GM12865 (cell line): Measurements from ENCODE around the gene FUNDC1.
"Not testable (repeated sequence)": the region's sequence is repeated elsewhere in the genome, so short reads cannot be mapped to it uniquely, and the experiment has no call there.

Experiments
- DNase-seq: peaks from one replicate; pipeline ENCODE4 v3.0.0; 2010; ENCODE audit warnings: low read depth
- H3K4me3 ChIP-seq: 2 replicates; pipeline ENCODE4 v1.5.1; 2011; ENCODE audit warnings: mild to moderate bottlenecking, low read depth, low read length, control low read depth
- CTCF ChIP-seq: IDR thresholded peaks from 2 replicates; pipeline ENCODE4 v1.5.1; 2011; ENCODE audit warnings: low read length, control low read depth, low read depth, inconsistent platforms; ENCODE audit not compliant: insufficient read depth; ENCODE audit errors: missing control alignments

Gene FUNDC1

GRCh38 chrX:44568196-44568595 is 25.5 kb upstream of the FUNDC1 start:
- no peak for DNase-seq
- no peak overlapping the region for H3K4me3 ChIP-seq
- TF ChIP-seq CTCF: no peak

GRCh38 chrX:44561896-44562295 is 19.2 kb upstream of the FUNDC1 start:
- DNase-seq: not testable (repeated sequence)

GRCh38 chrX:44550563-44550962 is 7.9 kb upstream of the FUNDC1 start:
- TF ChIP-seq CTCF: no peak
- DNase-seq: no peak
- H3K4me3 ChIP-seq: no peak overlapping the region

More at GRCh38 chrX:44561896-44562295, 19.2 kb upstream of the FUNDC1 start:
- H3K4me3 ChIP-seq: not testable (repeated sequence)

- not testable (repeated sequence) for H3K4me3 ChIP-seq, DNase-seq
Observed at GRCh38 chrX:44545454-44545853, 2.8 kb upstream of the FUNDC1 start.

DNA sequence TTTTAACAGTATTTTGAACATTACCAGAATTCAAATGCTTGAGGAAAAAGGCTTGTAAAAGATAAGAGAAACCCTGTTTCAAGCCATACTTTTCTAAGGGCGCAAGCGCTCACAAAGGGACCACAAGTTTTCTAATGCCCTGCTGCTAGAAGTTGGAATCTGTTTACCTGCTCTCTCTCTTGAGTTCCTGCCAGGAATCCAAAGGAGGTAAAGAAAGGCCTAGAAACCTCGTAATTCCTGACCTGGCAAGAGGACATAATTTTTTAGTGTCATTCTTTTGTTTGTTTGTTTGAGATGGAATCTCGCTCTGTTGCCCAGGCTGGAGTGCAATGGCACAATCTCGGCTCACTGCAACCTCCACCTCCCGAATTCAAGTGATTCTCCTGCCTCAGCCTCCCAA is 1.4 kb upstream of the FUNDC1 start:
- H3K4me3 ChIP-seq: no peak overlapping the region
- TF ChIP-seq CTCF: no peak
- no peak for DNase-seq

GRCh38 chrX:44536198-44536597 is 6.5 kb downstream of the FUNDC1 start:
- no peak for TF ChIP-seq CTCF
- DNase-seq: no peak
- H3K4me3 ChIP-seq: no peak overlapping the region

DNA sequence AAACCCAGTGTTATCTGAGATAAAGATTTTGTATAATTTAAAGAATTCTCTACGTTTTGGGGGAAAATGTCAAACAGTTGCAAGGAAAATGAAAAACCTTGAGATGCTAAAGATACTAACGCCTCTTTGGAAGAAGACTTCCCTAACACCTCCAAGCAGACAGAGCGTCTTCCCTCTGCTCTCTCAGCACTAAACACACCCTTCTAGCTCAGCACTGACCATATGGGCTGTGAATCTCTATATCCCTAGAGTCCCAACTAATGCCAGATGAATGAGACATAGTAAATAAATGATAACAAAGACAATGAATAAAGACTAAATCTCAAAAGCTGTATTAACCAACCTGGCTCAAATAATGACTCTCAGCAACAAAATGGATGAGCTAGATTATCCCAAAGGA is 13.3 kb downstream of the FUNDC1 start:
- no peak overlapping the region for H3K4me3 ChIP-seq
- DNase-seq: no peak
- TF ChIP-seq CTCF: no peak

DNA sequence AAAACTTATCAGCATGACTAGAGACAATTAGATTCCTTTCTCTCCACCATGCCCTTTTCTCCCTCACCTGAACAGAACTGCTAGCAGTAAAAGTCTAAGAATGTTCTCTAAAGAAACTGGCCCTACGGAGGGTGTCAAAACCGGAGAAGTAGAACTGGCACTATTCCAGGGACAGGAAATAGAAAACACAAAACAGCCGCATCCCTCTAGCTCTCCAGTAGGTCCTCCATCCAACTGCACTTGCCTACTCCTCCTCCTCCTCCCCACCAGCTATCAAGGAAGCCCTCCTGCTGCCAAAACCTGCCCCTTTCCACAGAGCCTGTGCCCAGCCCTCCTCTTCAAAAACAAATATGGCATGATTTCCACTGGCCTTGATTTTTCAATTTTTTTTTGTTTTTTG is 28.4 kb downstream of the FUNDC1 start:
- DNase-seq: no peak
- no peak for TF ChIP-seq CTCF
- no peak overlapping the region for H3K4me3 ChIP-seq
